Liver (tissue), 9 donors: ENCODE results near the gene CFAP410. TPM values are rescaled to one million over a fixed set of nuclear protein-coding genes. Genes with fewer than 3 reads are reported as not detected.

Source experiments
- DNase-seq: peaks from one replicate; pipeline ENCODE4 v3.0.0-alpha.2; 2017; ENCODE audit warnings: low spot score
- H3K27ac ChIP-seq, 2 donors: one replicate each; pipeline ENCODE4 v1.7.0; 2013; ENCODE audit warnings: inconsistent platforms in 2 of 2, low read length in 2 of 2, control low read depth in 1 of 2, low read depth in 1 of 2, mild to moderate bottlenecking in 1 of 2
- H3K27me3 ChIP-seq, 4 donors: one replicate each; pipeline versions ENCODE4 v1.6.1 to v1.7.0; 2013; ENCODE audit warnings: low read length in 3 of 4, inconsistent platforms in 1 of 4, mild to moderate bottlenecking in 1 of 4, moderate library complexity in 1 of 4; ENCODE audit not compliant: control insufficient read depth in 4 of 4, insufficient read depth in 4 of 4
- H3K36me3 ChIP-seq, 4 donors: one replicate each; pipeline versions ENCODE4 v1.6.1 to v1.7.0; 2013; ENCODE audit warnings: low read length in 3 of 4, mild to moderate bottlenecking in 3 of 4, low read depth in 1 of 4, moderate library complexity in 1 of 4; ENCODE audit not compliant: control insufficient read depth in 4 of 4, insufficient read depth in 3 of 4
- H3K4me1 ChIP-seq, 4 donors: one replicate each; pipeline versions ENCODE4 v1.6.1 to v1.7.0; 2013; ENCODE audit warnings: low read length in 3 of 4, mild to moderate bottlenecking in 3 of 4, moderate library complexity in 1 of 4; ENCODE audit not compliant: control insufficient read depth in 4 of 4, insufficient read depth in 4 of 4
- H3K4me3 ChIP-seq, 3 donors: one replicate each; pipeline versions ENCODE4 v1.6.1 to v1.7.0; 2013; ENCODE audit warnings: low read length in 3 of 3, control low read depth in 1 of 3, low read depth in 1 of 3, mild to moderate bottlenecking in 1 of 3
- H3K9ac ChIP-seq, 2 donors: one replicate each; pipeline ENCODE4 v1.7.0; 2013; ENCODE audit warnings: low read length in 2 of 2, mild to moderate bottlenecking in 2 of 2, moderate library complexity in 2 of 2, control low read depth in 1 of 2, low read depth in 1 of 2
- H3K9me3 ChIP-seq, 4 donors: one replicate each; pipeline versions ENCODE4 v1.6.1 to v1.7.0; 2013; ENCODE audit warnings: low read length in 3 of 4; ENCODE audit not compliant: control insufficient read depth in 4 of 4
- FOXA1 ChIP-seq: IDR thresholded peaks from 2 replicates; pipeline ENCODE4 v1.6.1; 2016; ENCODE audit warnings: antibody characterized with exemption
- GABPA ChIP-seq, 2 donors: IDR thresholded peaks in 1 of 2; conservative IDR thresholded peaks in 1 of 2; 2 replicates each; pipeline ENCODE4 v1.6.1; 2016; ENCODE audit warnings: antibody characterized with exemption in 2 of 2, mild to moderate bottlenecking in 1 of 2, moderate library complexity in 1 of 2
- HNF4A ChIP-seq, 2 donors: conservative IDR thresholded peaks; 2 replicates each; pipeline ENCODE4 v1.6.1; 2016; ENCODE audit warnings: antibody characterized with exemption in 2 of 2, mild to moderate bottlenecking in 2 of 2
- JUND ChIP-seq, 2 donors: IDR thresholded peaks; 2 replicates each; pipeline ENCODE4 v1.6.1; 2016; ENCODE audit warnings: antibody characterized with exemption in 2 of 2
- NR2F2 ChIP-seq: IDR thresholded peaks from 2 replicates; pipeline ENCODE4 v1.6.1; 2016; ENCODE audit warnings: antibody characterized with exemption
- RAD21 ChIP-seq, 2 donors: IDR thresholded peaks; 2 replicates each; pipeline ENCODE4 v1.6.1; 2016; ENCODE audit warnings: antibody characterized with exemption in 2 of 2, mild to moderate bottlenecking in 2 of 2
- RXRA ChIP-seq, 2 donors: IDR thresholded peaks; 2 replicates each; pipeline ENCODE4 v1.6.1; 2017 to 2018; ENCODE audit warnings: antibody characterized with exemption in 2 of 2, mild to moderate bottlenecking in 1 of 2
- SP1 ChIP-seq: IDR thresholded peaks from 2 replicates; pipeline ENCODE4 v1.6.1; 2018; ENCODE audit warnings: antibody characterized with exemption, mild to moderate bottlenecking
- TAF1 ChIP-seq: conservative IDR thresholded peaks from 2 replicates; pipeline ENCODE4 v1.6.1; 2016; ENCODE audit warnings: antibody characterized with exemption, mild to moderate bottlenecking
- WGBS: extraction: QIAGEN DNeasy Blood & Tissue Kit; methylation state at CpG from one replicate; pipeline ENCODE4 v1.1.7; 2013; 5-methylcytosine and 5-hydroxymethylcytosine counted together
- polyA plus RNA-seq, 2 donors: library from polyadenylated mRNA; stranded (reverse) in 1 of 2; unstranded in 1 of 2; fragments of 200-250 nt in 1 of 2; fragments of >200 nt in 1 of 2; fragmentation: Nextera tagmentation in 1 of 2; extraction: Ambion mirVana in 1 of 2; gene quantifications; one replicate each; pipeline versions ENCODE4 v1.2.1 to v1.2.3, GENCODE V29; 2013 to 2015
- total RNA-seq, 2 donors: library from RNA; depleted of rRNA; stranded (reverse); fragments of >200 nt; gene quantifications; one replicate each; pipeline ENCODE4 v1.2.3, GENCODE V29; 2014
- TF ChIP-seq, protein P1 (sequence below): IDR thresholded peaks from 2 replicates; pipeline ENCODE4 v1.6.1; 2016; ENCODE audit warnings: antibody characterized with exemption
- TF ChIP-seq, protein P2 (sequence below): IDR thresholded peaks from 2 replicates; pipeline ENCODE4 v1.6.1; 2016; ENCODE audit warnings: antibody characterized with exemption
- TF ChIP-seq, protein P3 (sequence below): IDR thresholded peaks from 2 replicates; pipeline ENCODE4 v1.6.1; 2016; ENCODE audit warnings: antibody characterized with exemption
- donor health status: healthy.
- donor health status: healthy.
- donor health status: healthy.
- donor health status: healthy.
- donor health status: healthy.

Gene CFAP410
- total and polyA plus RNA-seq, 4 donors: 7.9 to 16.3 (median 12.3) TPM

DNA sequence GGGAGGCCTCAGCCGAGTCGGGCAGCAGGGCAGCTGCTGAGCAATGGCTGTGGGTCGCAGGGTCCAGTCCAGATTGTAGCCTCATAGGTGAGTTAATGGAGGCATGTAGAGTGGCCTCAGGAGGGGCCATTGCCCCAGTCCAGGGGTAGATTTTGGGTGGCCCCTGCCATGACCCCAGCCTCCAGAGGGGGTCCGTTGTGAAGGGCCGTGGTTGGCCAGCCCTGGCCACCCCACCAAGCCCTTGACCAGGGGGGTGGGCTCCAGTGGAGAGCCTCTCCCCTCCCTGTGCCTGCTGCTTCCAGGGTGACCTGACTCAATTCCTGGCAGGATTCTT is 40.3 kb upstream of the CFAP410 start:
- H3K9ac ChIP-seq: no peak overlapping the region
- H3K36me3 ChIP-seq: no peaks in the 10 kb centered on the region
- peaks cover 0 to 2% (median under 1%) of the 10 kb centered on the region in 4 donors for H3K9me3 ChIP-seq
- TF ChIP-seq RXRA (IDR thresholded peaks at IDR 0.05) (no peak), SP1 (no peak), JUND (IDR thresholded peaks at IDR 0.05) (no peak), RAD21 (IDR thresholded peaks at IDR 0.05) (no peak), FOXA1 (no peak), TAF1 (no peak), NR2F2 (no peak)
- TF ChIP-seq, protein P1, sequence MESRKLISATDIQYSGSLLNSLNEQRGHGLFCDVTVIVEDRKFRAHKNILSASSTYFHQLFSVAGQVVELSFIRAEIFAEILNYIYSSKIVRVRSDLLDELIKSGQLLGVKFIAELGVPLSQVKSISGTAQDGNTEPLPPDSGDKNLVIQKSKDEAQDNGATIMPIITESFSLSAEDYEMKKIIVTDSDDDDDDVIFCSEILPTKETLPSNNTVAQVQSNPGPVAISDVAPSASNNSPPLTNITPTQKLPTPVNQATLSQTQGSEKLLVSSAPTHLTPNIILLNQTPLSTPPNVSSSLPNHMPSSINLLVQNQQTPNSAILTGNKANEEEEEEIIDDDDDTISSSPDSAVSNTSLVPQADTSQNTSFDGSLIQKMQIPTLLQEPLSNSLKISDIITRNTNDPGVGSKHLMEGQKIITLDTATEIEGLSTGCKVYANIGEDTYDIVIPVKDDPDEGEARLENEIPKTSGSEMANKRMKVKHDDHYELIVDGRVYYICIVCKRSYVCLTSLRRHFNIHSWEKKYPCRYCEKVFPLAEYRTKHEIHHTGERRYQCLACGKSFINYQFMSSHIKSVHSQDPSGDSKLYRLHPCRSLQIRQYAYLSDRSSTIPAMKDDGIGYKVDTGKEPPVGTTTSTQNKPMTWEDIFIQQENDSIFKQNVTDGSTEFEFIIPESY: no peak
- 88% methylated on average over 5 of the region's 5 CpGs for WGBS
- peaks cover 0 to 2% (median 0%) of the 10 kb centered on the region in 4 donors for H3K4me1 ChIP-seq
- no peaks in the 10 kb centered on the region for H3K27me3 ChIP-seq
- no peak overlapping the region for H3K4me3 ChIP-seq
- DNase-seq: no peak
- no peak overlapping the region for H3K27ac ChIP-seq

DNA sequence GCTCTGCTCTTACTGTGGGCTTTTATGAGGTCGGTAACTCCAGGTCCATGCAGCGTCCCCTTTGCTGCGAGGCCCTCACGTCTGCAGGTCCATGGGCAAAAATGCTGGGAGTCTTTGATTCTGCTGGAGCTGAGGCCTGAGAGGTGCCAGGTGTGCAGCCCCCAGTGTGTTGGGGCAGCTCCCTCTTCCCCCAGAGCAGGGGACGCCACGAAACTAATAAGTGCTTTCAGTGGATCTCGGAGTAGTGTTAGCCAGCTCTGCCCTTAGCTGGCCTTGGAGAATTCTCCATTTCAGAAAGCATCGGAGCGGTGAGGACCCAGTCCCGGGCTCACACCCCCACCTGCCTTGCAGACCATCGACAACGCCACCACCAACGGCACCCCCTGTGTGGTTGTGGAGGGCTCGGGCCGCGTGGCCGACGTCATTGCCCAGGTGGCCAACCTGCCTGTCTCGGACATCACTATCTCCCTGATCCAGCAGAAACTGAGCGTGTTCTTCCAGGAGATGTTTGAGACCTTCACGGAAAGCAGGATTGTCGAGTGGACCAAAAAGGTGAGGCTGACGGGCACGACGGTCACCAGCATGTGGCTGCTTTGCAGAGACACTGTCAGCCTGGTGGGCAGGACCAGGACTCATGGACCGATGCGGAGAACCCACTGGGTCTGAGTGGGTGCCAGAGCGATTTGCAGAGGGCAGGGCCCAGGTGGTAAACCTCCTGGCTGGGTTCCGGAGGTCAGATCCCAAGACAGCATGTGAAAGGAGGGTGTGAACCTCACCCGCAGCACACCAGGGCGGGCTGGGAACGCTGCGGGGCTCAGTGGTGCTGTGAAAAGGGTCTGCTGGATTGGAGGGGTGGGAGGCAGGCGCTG is 39.7 kb upstream of the CFAP410 start:
- peaks cover 0 to 2% (median 0%) of the 10 kb centered on the region in 4 donors for H3K4me1 ChIP-seq
- TF ChIP-seq, protein P1: no peak
- TF ChIP-seq, protein P2, sequence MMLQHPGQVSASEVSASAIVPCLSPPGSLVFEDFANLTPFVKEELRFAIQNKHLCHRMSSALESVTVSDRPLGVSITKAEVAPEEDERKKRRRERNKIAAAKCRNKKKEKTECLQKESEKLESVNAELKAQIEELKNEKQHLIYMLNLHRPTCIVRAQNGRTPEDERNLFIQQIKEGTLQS: no peak
- TF ChIP-seq RAD21 (IDR thresholded peaks at IDR 0.05): no peak
- no peak for TF ChIP-seq FOXA1
- TF ChIP-seq GABPA (IDR thresholded peaks at IDR 0.05 in 1 of 2, conservative IDR thresholded peaks at IDR 0.05 in 1 of 2): no peak
- no peak for TF ChIP-seq HNF4A (conservative IDR thresholded peaks at IDR 0.05)
- TF ChIP-seq TAF1: no peak
- TF ChIP-seq, protein P3, sequence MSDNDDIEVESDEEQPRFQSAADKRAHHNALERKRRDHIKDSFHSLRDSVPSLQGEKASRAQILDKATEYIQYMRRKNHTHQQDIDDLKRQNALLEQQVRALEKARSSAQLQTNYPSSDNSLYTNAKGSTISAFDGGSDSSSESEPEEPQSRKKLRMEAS: no peak
- no peak overlapping the region for H3K9ac ChIP-seq
- 92% methylated on average over 34 of the region's 34 CpGs for WGBS
- no peak overlapping the region for H3K27ac ChIP-seq
- H3K9me3 ChIP-seq: no peaks in the 10 kb centered on the region
- no peak overlapping the region for H3K4me3 ChIP-seq
- no peaks in the 10 kb centered on the region for H3K36me3 ChIP-seq
- no peaks in the 10 kb centered on the region for H3K27me3 ChIP-seq
- no peak for DNase-seq
